GM19468 (cell line): Measurements from ENCODE around the gene UQCRFS1.

Experiments used
- ATAC-seq: cut with Tn5 transposase; IDR thresholded peaks from one replicate; pipeline ENCODE4 v1.9.1; 2021; ENCODE audit warnings: mild to moderate bottlenecking, moderate library complexity, moderate number of reproducible peaks; ENCODE audit not compliant: unreplicated experiment; ENCODE audit errors: extremely low read depth

The UQCRFS1 gene

DNA sequence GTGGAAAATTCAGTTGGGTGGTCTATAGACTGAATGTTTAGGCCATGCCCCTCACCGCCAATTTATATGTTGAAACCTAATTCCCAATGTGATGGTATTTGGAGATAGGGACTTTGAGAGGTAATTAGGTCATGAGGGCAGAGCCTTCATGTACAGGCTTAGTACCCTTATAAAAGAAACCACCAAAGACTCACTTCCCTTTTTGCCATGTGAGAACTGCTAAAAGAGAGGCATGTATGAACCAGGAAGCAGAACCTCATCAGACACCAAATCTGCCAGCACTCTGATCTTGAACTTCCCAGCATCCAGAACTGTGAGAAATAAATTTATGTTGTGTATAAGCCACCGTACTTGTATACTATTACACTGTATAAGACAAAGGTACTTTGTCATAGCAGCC lies 40.6 kb downstream of the UQCRFS1 start:
- ATAC-seq, result no peak

DNA sequence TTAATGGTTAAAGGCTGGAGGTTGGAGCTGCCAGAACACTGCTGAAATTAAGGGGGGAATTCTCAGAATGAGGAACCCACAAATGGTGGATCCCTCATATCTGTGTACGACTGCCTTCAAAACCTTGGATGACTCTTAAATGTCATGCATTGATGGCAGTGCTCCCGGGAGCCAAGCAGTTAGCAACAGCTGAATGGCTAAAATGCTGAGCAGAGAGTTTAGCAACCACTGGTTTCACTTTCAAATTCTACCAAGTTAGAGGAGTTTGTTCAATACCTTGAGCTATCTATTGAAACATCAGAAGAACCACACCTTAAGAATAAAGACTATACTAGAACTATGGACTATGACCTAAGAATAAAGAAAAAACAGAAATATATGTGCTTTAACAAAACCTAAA lies 41.4 kb downstream of the UQCRFS1 start:
- ATAC-seq, result no peak

GRCh38 chr19:29170554-29170953 lies 42.4 kb downstream of the UQCRFS1 start:
- no peak for ATAC-seq

DNA sequence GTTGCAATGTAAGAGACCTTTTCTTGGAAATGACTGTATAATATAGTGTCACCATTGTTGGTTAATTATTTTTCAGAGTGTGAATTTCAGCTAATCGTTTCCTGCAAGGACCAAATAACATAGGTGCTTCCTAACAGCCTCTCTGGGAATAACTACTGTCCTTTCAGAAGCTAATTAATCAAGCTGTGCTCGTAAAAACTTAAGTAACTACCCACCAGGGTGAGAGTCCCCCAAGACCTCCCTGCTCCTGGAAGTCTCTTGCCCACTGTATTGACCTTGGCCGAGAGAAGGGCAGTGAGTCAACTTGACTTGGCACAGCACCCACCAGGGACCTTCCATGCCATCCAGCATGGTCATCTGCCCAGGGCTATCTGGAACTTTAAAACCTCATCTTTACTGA lies 50.3 kb downstream of the UQCRFS1 start:
- ATAC-seq, result no peak

DNA sequence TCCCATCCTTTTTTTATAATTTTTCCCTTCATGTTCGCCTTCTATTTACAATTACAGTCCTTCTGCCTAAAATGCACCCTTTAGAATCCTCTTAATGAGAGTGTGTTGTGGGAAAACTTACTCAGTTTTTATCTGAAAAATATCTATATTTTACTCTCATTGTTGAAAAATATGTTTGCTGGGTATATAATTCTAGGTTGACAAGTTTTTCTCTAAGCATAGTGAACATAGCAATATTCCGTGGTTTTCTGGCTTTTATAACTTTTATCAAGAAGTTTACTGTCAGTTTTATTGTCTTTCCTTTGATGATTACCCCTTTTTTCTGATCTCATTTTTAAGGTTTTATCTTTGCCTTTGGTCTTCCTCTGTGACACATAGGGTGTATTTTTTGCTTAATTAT lies 57.3 kb downstream of the UQCRFS1 start:
- ATAC-seq, result no peak
